CD4-positive, alpha-beta T cell treated with Interleukin-17A for 4 hours (primary cell): Measurements from ENCODE around the gene OPALIN.

Experiments
- DNase-seq: peaks from one replicate; pipeline ENCODE4 v3.0.0-alpha.2; 2020; ENCODE audit warnings: mixed read lengths

OPALIN gene

DNA sequence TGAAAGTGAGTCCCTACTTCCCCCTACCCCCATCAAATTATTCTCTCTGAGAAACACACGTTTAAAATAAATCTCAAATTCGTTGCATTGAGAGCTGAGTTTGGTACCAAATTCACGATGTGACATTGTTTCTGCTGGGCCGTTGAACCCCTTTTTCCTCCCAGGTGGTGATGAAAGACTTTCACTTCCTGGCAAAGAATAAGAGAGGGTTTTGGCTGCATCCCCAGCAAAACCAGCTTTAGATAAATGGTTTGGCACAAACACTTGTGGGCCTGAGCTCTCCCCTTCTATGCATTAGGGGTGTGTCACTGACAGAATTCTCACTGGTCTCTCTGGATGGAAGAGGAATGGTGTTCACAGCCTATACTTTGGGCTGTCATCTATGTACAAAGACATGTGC is 63.3 kb downstream of the OPALIN start:
- DNase-seq: peak; percentile 9
